ENCODE measurements around the gene FPGS.
"Not testable (repeated sequence)": the region's sequence is repeated elsewhere in the genome, so short reads cannot be mapped to it uniquely, and the experiment has no call there.

Gene FPGS

GRCh38 chr9:127838375-127839078 is 35.8 kb downstream of the FPGS start:
- peak overlapping the region; percentile 77 for H3K4me2 ChIP-seq (ENCODE audit: low read length)
- H3K4me1 ChIP-seq (ENCODE audit: control insufficient read depth, insufficient read depth, low read length): peaks cover 68% of the 10 kb centered on the region
- no peaks in the 10 kb centered on the region for H3K27me3 ChIP-seq (ENCODE audit: control insufficient read depth, insufficient read depth, low read length)
- H3K4me3 ChIP-seq (ENCODE audit: low read length): peak overlapping the region; percentile 54
- peaks cover 35% of the 10 kb centered on the region for H3K36me3 ChIP-seq (ENCODE audit: insufficient read depth, low read length)
- peak overlapping the region; percentile 80 for H3K9ac ChIP-seq (ENCODE audit: low read depth, low read length)
- H3K9me3 ChIP-seq (replicated peaks; ENCODE audit: low read length): no peaks in the 10 kb centered on the region

GRCh38 chr9:127841087-127841835 is 38.6 kb downstream of the FPGS start:
- Histone ChIP-seq H3K27me3 (ENCODE audit: control insufficient read depth, insufficient read depth, low read length) (no peaks in the 10 kb centered on the region), H3K4me1 (ENCODE audit: control insufficient read depth, insufficient read depth, low read length) (peaks cover 72% of the 10 kb centered on the region), H3K9ac (ENCODE audit: low read depth, low read length) (no peak overlapping the region), H3K4me2 (ENCODE audit: low read length) (no peak overlapping the region), H3K36me3 (ENCODE audit: insufficient read depth, low read length) (peaks cover 29% of the 10 kb centered on the region), H3K4me3 (ENCODE audit: low read length) (no peak overlapping the region), H3K9me3 (replicated peaks; ENCODE audit: low read length) (no peaks in the 10 kb centered on the region)

DNA sequence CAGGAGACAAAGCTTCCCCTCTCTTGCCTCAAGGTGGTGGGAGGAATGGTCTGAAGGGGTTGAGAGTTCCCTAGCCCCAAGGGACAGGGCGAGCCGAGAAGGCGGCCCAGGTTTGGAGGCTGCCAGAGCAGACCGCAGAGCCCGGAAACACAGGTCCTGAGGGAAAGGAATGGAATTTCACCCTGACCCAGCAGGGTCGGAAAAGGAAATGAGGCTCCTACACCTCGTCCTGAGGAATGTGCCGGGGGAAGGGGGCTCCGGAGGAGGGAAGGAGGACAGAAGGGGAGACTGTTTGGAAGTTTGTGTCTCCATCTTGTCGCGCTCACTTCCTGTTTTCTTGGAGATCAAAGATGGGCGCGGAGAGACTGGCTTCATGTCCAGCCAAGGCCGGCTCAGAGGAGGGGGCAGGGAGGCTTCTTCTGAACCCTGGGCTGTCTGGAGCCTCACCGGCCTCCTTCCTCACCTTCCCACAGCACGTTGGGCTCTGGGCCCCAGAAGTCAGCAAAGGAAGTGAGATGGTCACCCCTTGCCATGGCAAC is 42.2 kb downstream of the FPGS start:
- H3K9ac ChIP-seq (ENCODE audit: low read depth, low read length): peak overlapping the region; percentile 29
- peak overlapping the region; percentile 27 for H3K4me3 ChIP-seq (ENCODE audit: low read length)
- peaks cover 9% of the 10 kb centered on the region for H3K9me3 ChIP-seq (replicated peaks; ENCODE audit: low read length)
- H3K36me3 ChIP-seq (ENCODE audit: insufficient read depth, low read length): peaks cover 43% of the 10 kb centered on the region
- H3K27me3 ChIP-seq (ENCODE audit: control insufficient read depth, insufficient read depth, low read length): no peaks in the 10 kb centered on the region
- peak overlapping the region; percentile 55 for H3K4me2 ChIP-seq (ENCODE audit: low read length)
- peaks cover 59% of the 10 kb centered on the region for H3K4me1 ChIP-seq (ENCODE audit: control insufficient read depth, insufficient read depth, low read length)

- not testable (repeated sequence) for H3K9ac ChIP-seq (ENCODE audit: low read depth, low read length); H3K9me3 ChIP-seq (replicated peaks; ENCODE audit: low read length); H3K4me3 ChIP-seq (ENCODE audit: low read length); H3K27me3 ChIP-seq (ENCODE audit: control insufficient read depth, insufficient read depth, low read length)
- Histone ChIP-seq H3K4me2 (ENCODE audit: low read length) (peak overlapping the region; percentile 55), H3K36me3 (ENCODE audit: insufficient read depth, low read length) (peaks cover 44% of the 10 kb centered on the region), H3K4me1 (ENCODE audit: control insufficient read depth, insufficient read depth, low read length) (peaks cover 54% of the 10 kb centered on the region)
Measured at GRCh38 chr9:127845619-127846018, 42.9 kb downstream of the FPGS start.

- Histone ChIP-seq H3K27me3 (ENCODE audit: control insufficient read depth, insufficient read depth, low read length) (no peaks in the 10 kb centered on the region), H3K4me3 (ENCODE audit: low read length) (peak overlapping the region; percentile 54), H3K9me3 (replicated peaks; ENCODE audit: low read length) (peaks cover 9% of the 10 kb centered on the region), H3K4me2 (ENCODE audit: low read length) (peak overlapping the region; percentile 75), H3K9ac (ENCODE audit: low read depth, low read length) (peak overlapping the region; percentile 61), H3K4me1 (ENCODE audit: control insufficient read depth, insufficient read depth, low read length) (peaks cover 50% of the 10 kb centered on the region), H3K36me3 (ENCODE audit: insufficient read depth, low read length) (peaks cover 41% of the 10 kb centered on the region)
Measured at GRCh38 chr9:127846443-127847177, 43.9 kb downstream of the FPGS start.

GRCh38 chr9:127847178-127847510 is 44.5 kb downstream of the FPGS start:
- Histone ChIP-seq H3K36me3 (ENCODE audit: insufficient read depth, low read length) (peaks cover 38% of the 10 kb centered on the region), H3K9me3 (replicated peaks; ENCODE audit: low read length) (peaks cover 9% of the 10 kb centered on the region), H3K4me3 (ENCODE audit: low read length) (peak overlapping the region; percentile 54), H3K4me2 (ENCODE audit: low read length) (peak overlapping the region; percentile 75), H3K9ac (ENCODE audit: low read depth, low read length) (peak overlapping the region; percentile 61), H3K4me1 (ENCODE audit: control insufficient read depth, insufficient read depth, low read length) (peaks cover 54% of the 10 kb centered on the region), H3K27me3 (ENCODE audit: control insufficient read depth, insufficient read depth, low read length) (no peaks in the 10 kb centered on the region)

DNA sequence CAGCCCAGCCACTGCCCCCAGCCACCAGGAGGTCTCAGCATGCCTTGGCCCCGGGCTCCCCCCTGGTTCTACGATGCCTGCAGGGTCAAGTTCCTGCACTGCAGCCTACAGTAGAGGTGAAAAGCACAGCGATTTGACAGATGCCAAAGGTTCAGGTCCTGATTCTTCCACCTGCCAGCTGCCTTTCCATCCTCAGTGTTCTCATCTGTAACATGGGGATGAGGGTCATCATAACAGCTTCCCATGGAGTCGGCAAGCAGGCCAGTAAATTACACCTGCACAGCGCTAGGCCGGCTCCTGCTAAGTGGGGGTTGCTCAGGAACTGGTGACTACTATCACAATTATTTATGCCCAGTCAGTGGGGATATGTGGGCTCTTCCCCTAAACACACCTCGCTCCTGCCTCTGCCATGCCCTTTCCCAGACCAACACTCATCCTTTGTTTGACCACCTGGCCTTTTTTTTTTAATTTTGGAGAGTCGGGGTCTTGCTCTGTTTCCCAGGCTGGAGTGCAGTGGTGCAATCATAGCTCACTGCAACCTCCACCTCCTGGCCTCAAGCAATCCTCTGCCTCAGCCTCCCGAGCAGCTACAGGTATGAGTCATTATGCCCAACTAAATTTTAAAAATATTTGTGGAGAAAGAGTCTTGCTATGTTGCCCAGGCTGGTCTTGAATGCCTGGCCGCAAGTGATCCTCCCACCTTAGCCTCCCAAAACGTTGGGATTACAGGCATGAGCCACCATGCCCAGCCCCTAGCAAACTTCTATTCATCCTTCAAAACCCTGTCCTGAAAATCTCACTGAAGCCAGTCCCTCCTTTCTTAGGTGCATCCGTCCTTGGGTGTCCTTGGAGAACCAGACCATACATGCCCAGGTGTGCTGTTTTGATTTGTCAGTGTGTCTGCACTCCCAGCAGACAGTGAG is 45.4 kb downstream of the FPGS start:
- H3K9me3 ChIP-seq (replicated peaks; ENCODE audit: low read length): peaks cover 9% of the 10 kb centered on the region
- H3K36me3 ChIP-seq (ENCODE audit: insufficient read depth, low read length): peaks cover 35% of the 10 kb centered on the region

GRCh38 chr9:127848756-127849504 is 46.2 kb downstream of the FPGS start:
- Histone ChIP-seq H3K9ac (ENCODE audit: low read depth, low read length) (no peak overlapping the region), H3K27me3 (ENCODE audit: control insufficient read depth, insufficient read depth, low read length) (no peaks in the 10 kb centered on the region), H3K4me2 (ENCODE audit: low read length) (no peak overlapping the region), H3K36me3 (ENCODE audit: insufficient read depth, low read length) (peaks cover 32% of the 10 kb centered on the region), H3K4me1 (ENCODE audit: control insufficient read depth, insufficient read depth, low read length) (peaks cover 67% of the 10 kb centered on the region), H3K4me3 (ENCODE audit: low read length) (no peak overlapping the region), H3K9me3 (replicated peaks; ENCODE audit: low read length) (peaks cover 9% of the 10 kb centered on the region)

More for the DNA sequence above, 45.4 kb downstream of the FPGS start:
- peak overlapping the region; percentile 75 for H3K4me2 ChIP-seq (ENCODE audit: low read length)
- H3K27me3 ChIP-seq (ENCODE audit: control insufficient read depth, insufficient read depth, low read length): no peaks in the 10 kb centered on the region
- H3K4me3 ChIP-seq (ENCODE audit: low read length): no peak overlapping the region
- peaks cover 64% of the 10 kb centered on the region for H3K4me1 ChIP-seq (ENCODE audit: control insufficient read depth, insufficient read depth, low read length)
- H3K9ac ChIP-seq (ENCODE audit: low read depth, low read length): peak overlapping the region; percentile 61

- Histone ChIP-seq H3K4me1 (ENCODE audit: control insufficient read depth, insufficient read depth, low read length) (peaks cover 60% of the 10 kb centered on the region), H3K4me3 (ENCODE audit: low read length) (no peak overlapping the region), H3K9ac (ENCODE audit: low read depth, low read length) (no peak overlapping the region)
Measured at GRCh38 chr9:127850286-127850830, 47.7 kb downstream of the FPGS start.

GRCh38 chr9:127852829-127853228 is 50.1 kb downstream of the FPGS start:
- no peaks in the 10 kb centered on the region for H3K27me3 ChIP-seq (ENCODE audit: control insufficient read depth, insufficient read depth, low read length)
- peak overlapping the region; percentile 90 for H3K4me2 ChIP-seq (ENCODE audit: low read length)
- peaks cover 39% of the 10 kb centered on the region for H3K4me1 ChIP-seq (ENCODE audit: control insufficient read depth, insufficient read depth, low read length)
- peak overlapping the region; percentile 86 for H3K4me3 ChIP-seq (ENCODE audit: low read length)
- H3K9me3 ChIP-seq (replicated peaks; ENCODE audit: low read length): peaks cover 9% of the 10 kb centered on the region
- H3K36me3 ChIP-seq (ENCODE audit: insufficient read depth, low read length): peaks cover 32% of the 10 kb centered on the region
- H3K9ac ChIP-seq (ENCODE audit: low read depth, low read length): peak overlapping the region; percentile 90

More at GRCh38 chr9:127850286-127850830, 47.7 kb downstream of the FPGS start:
- Histone ChIP-seq H3K27me3 (ENCODE audit: control insufficient read depth, insufficient read depth, low read length) (no peaks in the 10 kb centered on the region), H3K4me2 (ENCODE audit: low read length) (peak overlapping the region; percentile 15), H3K9me3 (replicated peaks; ENCODE audit: low read length) (peaks cover 9% of the 10 kb centered on the region), H3K36me3 (ENCODE audit: insufficient read depth, low read length) (peaks cover 32% of the 10 kb centered on the region)
